ENCODE results near the gene TNS3.

TNS3 gene

GRCh38 chr7:47526466-47526865 is 55.4 kb downstream of the TNS3 start:
- Histone ChIP-seq H3K4me2 (ENCODE audit: low read length, poor library complexity, severe bottlenecking) (no peak overlapping the region), H2AFZ (ENCODE audit: low read depth, low read length) (no peak overlapping the region), H4K8ac (ENCODE audit: low read length) (peak overlapping the region; percentile 47), H3K36me3 (ENCODE audit: control insufficient read depth in 1 of 2, insufficient read depth in 2 of 2, low read depth in 1 of 2, low read length in 2 of 2) (peaks cover 0 to 57% of the 10 kb centered on the region in 2 experiments), H3K27me3 (ENCODE audit: control insufficient read depth in 1 of 2, insufficient read depth in 1 of 2, low read length in 2 of 2) (peaks cover 0 to 16% of the 10 kb centered on the region in 2 experiments), H3K79me1 (replicated peaks; ENCODE audit: low read length, poor library complexity, severe bottlenecking) (peaks cover 48% of the 10 kb centered on the region), H3K27ac (ENCODE audit: low read length, poor library complexity, severe bottlenecking) (no peak overlapping the region), H3K4ac (ENCODE audit: low read depth in 1 of 2, low read length in 2 of 2) (no peak overlapping the region), H4K91ac (ENCODE audit: low read length) (peak overlapping the region; percentile 53), H2BK12ac (ENCODE audit: low read length in 2 of 2) (no peak overlapping the region), H3K23ac (ENCODE audit: low read length in 2 of 2) (no peak overlapping the region), H3K14ac (ENCODE audit: low read length in 2 of 2) (no peak overlapping the region), H3K9me3 (ENCODE audit: control insufficient read depth, low read length) (peaks cover 13% of the 10 kb centered on the region), H2BK120ac (ENCODE audit: low read depth, low read length) (no peak overlapping the region), H2BK5ac (ENCODE audit: low read depth, low read length, poor library complexity, severe bottlenecking) (no peak overlapping the region), H2BK15ac (ENCODE audit: low read depth, poor library complexity, severe bottlenecking) (no peak overlapping the region), H3K9ac (ENCODE audit: low read length) (no peak overlapping the region), H3K4me3 (ENCODE audit: insufficient read depth in 1 of 2, low read depth in 1 of 2, low read length in 2 of 2) (no peak overlapping the region), H3K4me1 (ENCODE audit: control insufficient read depth, insufficient read depth, low read depth, low read length) (peaks cover 4% of the 10 kb centered on the region), H3K18ac (ENCODE audit: low read depth in 1 of 2, low read length in 2 of 2) (peak overlapping the region; percentile 34 to 73), H2AK5ac (ENCODE audit: low read length, severe bottlenecking) (no peak overlapping the region)
- WGBS, result 97% methylated on average over 6 of the region's 6 CpGs
- no peak for DNase-seq

- peaks cover 0 to 68% of the 10 kb centered on the region in 2 experiments for H3K36me3 ChIP-seq (ENCODE audit: control insufficient read depth in 1 of 2, insufficient read depth in 2 of 2, low read depth in 1 of 2, low read length in 2 of 2)
- H2BK5ac ChIP-seq (ENCODE audit: low read depth, low read length, poor library complexity, severe bottlenecking), result no peak overlapping the region
- peaks cover 4% of the 10 kb centered on the region for H3K4me1 ChIP-seq (ENCODE audit: control insufficient read depth, insufficient read depth, low read depth, low read length)
- H3K4me2 ChIP-seq (ENCODE audit: low read length, poor library complexity, severe bottlenecking), result no peak overlapping the region
- H3K14ac ChIP-seq (ENCODE audit: low read length in 2 of 2), result no peak overlapping the region
- H2BK12ac ChIP-seq (ENCODE audit: low read length in 2 of 2), result no peak overlapping the region
- no peak overlapping the region for H2AK5ac ChIP-seq (ENCODE audit: low read length, severe bottlenecking)
- WGBS, result 91% methylated on average over 12 of the region's 12 CpGs
- no peak overlapping the region for H2BK120ac ChIP-seq (ENCODE audit: low read depth, low read length)
- peaks cover 58% of the 10 kb centered on the region for H3K79me1 ChIP-seq (replicated peaks; ENCODE audit: low read length, poor library complexity, severe bottlenecking)
- H3K9ac ChIP-seq (ENCODE audit: low read length), result no peak overlapping the region
- H3K27ac ChIP-seq (ENCODE audit: low read length, poor library complexity, severe bottlenecking), result no peak overlapping the region
- H3K9me3 ChIP-seq (ENCODE audit: control insufficient read depth, low read length), result peaks cover 12% of the 10 kb centered on the region
- peak overlapping the region; percentile 37 for H2BK15ac ChIP-seq (ENCODE audit: low read depth, poor library complexity, severe bottlenecking)
- DNase-seq, result no peak
- H3K23ac ChIP-seq (ENCODE audit: low read length in 2 of 2), result no peak overlapping the region
- H2AFZ ChIP-seq (ENCODE audit: low read depth, low read length), result no peak overlapping the region
- no peak overlapping the region for H4K8ac ChIP-seq (ENCODE audit: low read length)
- H3K18ac ChIP-seq (ENCODE audit: low read depth in 1 of 2, low read length in 2 of 2), result no peak overlapping the region
- H4K91ac ChIP-seq (ENCODE audit: low read length), result no peak overlapping the region
- H3K4ac ChIP-seq (ENCODE audit: low read depth in 1 of 2, low read length in 2 of 2), result no peak overlapping the region
- H3K4me3 ChIP-seq (ENCODE audit: insufficient read depth in 1 of 2, low read depth in 1 of 2, low read length in 2 of 2), result no peak overlapping the region
- peaks cover 0 to 20% of the 10 kb centered on the region in 2 experiments for H3K27me3 ChIP-seq (ENCODE audit: control insufficient read depth in 1 of 2, insufficient read depth in 1 of 2, low read length in 2 of 2)
Measured at GRCh38 chr7:47525066-47525623, 56.8 kb downstream of the TNS3 start.

DNA sequence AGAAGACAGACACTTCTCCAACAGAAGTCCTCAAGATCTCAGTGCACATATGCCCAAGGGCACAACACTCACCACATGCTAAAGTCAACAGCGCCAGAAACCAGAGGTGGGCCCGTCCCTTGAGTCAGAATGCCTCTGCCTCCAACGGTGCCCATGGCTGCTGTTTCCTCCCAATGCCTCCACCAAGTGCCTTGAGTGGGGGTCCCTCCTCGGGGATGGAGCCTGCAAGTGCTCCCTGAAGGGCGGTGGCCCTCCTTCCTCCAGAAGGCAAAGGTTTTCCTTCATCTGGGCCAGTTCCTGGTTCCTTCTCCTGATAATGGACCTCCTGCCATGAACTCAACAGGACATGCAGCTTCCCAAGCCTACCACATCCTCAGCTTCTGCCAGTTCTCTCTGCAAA is 58.5 kb downstream of the TNS3 start:
- Histone ChIP-seq H3K23ac (ENCODE audit: low read length in 2 of 2) (no peak overlapping the region), H2AFZ (ENCODE audit: low read depth, low read length) (no peak overlapping the region), H3K9ac (ENCODE audit: low read length) (no peak overlapping the region)

GRCh38 chr7:47521816-47522561 is 59.9 kb downstream of the TNS3 start:
- Histone ChIP-seq H3K4me1 (ENCODE audit: control insufficient read depth, insufficient read depth, low read depth, low read length) (peaks cover 19% of the 10 kb centered on the region), H3K27ac (ENCODE audit: low read length, poor library complexity, severe bottlenecking) (no peak overlapping the region), H3K9me3 (ENCODE audit: control insufficient read depth, low read length) (no peaks in the 10 kb centered on the region), H3K4ac (ENCODE audit: low read depth in 1 of 2, low read length in 2 of 2) (peak overlapping the region in 1 of 2 experiments; percentile 38), H3K18ac (ENCODE audit: low read depth in 1 of 2, low read length in 2 of 2) (peak overlapping the region; percentile 49 to 80), H4K8ac (ENCODE audit: low read length) (peak overlapping the region; percentile 91), H3K14ac (ENCODE audit: low read length in 2 of 2) (peak overlapping the region in 1 of 2 experiments; percentile 35), H2AK5ac (ENCODE audit: low read length, severe bottlenecking) (no peak overlapping the region), H2BK120ac (ENCODE audit: low read depth, low read length) (no peak overlapping the region), H3K27me3 (ENCODE audit: control insufficient read depth in 1 of 2, insufficient read depth in 1 of 2, low read length in 2 of 2) (peaks cover 0 to 20% of the 10 kb centered on the region in 2 experiments), H3K4me3 (ENCODE audit: insufficient read depth in 1 of 2, low read depth in 1 of 2, low read length in 2 of 2) (no peak overlapping the region), H3K36me3 (ENCODE audit: control insufficient read depth in 1 of 2, insufficient read depth in 2 of 2, low read depth in 1 of 2, low read length in 2 of 2) (peaks cover 0 to 63% of the 10 kb centered on the region in 2 experiments), H4K91ac (ENCODE audit: low read length) (peak overlapping the region; percentile 90), H2AFZ (ENCODE audit: low read depth, low read length) (no peak overlapping the region), H3K9ac (ENCODE audit: low read length) (no peak overlapping the region), H2BK12ac (ENCODE audit: low read length in 2 of 2) (peak overlapping the region; percentile 29 to 37), H3K4me2 (ENCODE audit: low read length, poor library complexity, severe bottlenecking) (no peak overlapping the region), H2BK5ac (ENCODE audit: low read depth, low read length, poor library complexity, severe bottlenecking) (no peak overlapping the region), H3K79me1 (replicated peaks; ENCODE audit: low read length, poor library complexity, severe bottlenecking) (peaks cover 55% of the 10 kb centered on the region), H2BK15ac (ENCODE audit: low read depth, poor library complexity, severe bottlenecking) (peak overlapping the region; percentile 88), H3K23ac (ENCODE audit: low read length in 2 of 2) (no peak overlapping the region)
- 94% methylated on average over 14 of the region's 14 CpGs for WGBS
- DNase-seq, result no peak

More for the DNA sequence above, 58.5 kb downstream of the TNS3 start:
- Histone ChIP-seq H2BK15ac (ENCODE audit: low read depth, poor library complexity, severe bottlenecking) (no peak overlapping the region), H2AK5ac (ENCODE audit: low read length, severe bottlenecking) (no peak overlapping the region), H3K4me2 (ENCODE audit: low read length, poor library complexity, severe bottlenecking) (no peak overlapping the region), H4K8ac (ENCODE audit: low read length) (no peak overlapping the region), H3K27me3 (ENCODE audit: control insufficient read depth in 1 of 2, insufficient read depth in 1 of 2, low read length in 2 of 2) (peaks cover 0 to 20% of the 10 kb centered on the region in 2 experiments), H3K9me3 (ENCODE audit: control insufficient read depth, low read length) (no peaks in the 10 kb centered on the region), H4K91ac (ENCODE audit: low read length) (no peak overlapping the region), H3K4me3 (ENCODE audit: insufficient read depth in 1 of 2, low read depth in 1 of 2, low read length in 2 of 2) (no peak overlapping the region), H3K36me3 (ENCODE audit: control insufficient read depth in 1 of 2, insufficient read depth in 2 of 2, low read depth in 1 of 2, low read length in 2 of 2) (peaks cover 0 to 72% of the 10 kb centered on the region in 2 experiments), H2BK12ac (ENCODE audit: low read length in 2 of 2) (no peak overlapping the region), H3K27ac (ENCODE audit: low read length, poor library complexity, severe bottlenecking) (no peak overlapping the region), H2BK5ac (ENCODE audit: low read depth, low read length, poor library complexity, severe bottlenecking) (no peak overlapping the region), H3K4me1 (ENCODE audit: control insufficient read depth, insufficient read depth, low read depth, low read length) (peaks cover 12% of the 10 kb centered on the region), H2BK120ac (ENCODE audit: low read depth, low read length) (no peak overlapping the region), H3K14ac (ENCODE audit: low read length in 2 of 2) (no peak overlapping the region), H3K18ac (ENCODE audit: low read depth in 1 of 2, low read length in 2 of 2) (peak overlapping the region; percentile 14 to 81), H3K79me1 (replicated peaks; ENCODE audit: low read length, poor library complexity, severe bottlenecking) (peaks cover 58% of the 10 kb centered on the region), H3K4ac (ENCODE audit: low read depth in 1 of 2, low read length in 2 of 2) (no peak overlapping the region)
- no peak for DNase-seq
- WGBS, result 97% methylated on average over 5 of the region's 5 CpGs

Data from mesenchymal stem cell (in vitro differentiated cells and primary cell).